ENCODE data around the gene DPF3. TPM values are rescaled to one million over a fixed set of nuclear protein-coding genes. Genes with fewer than 3 reads are reported as not detected.

Gene DPF3
- total RNA-seq, 1 donor from 2014 or later: 1.1 TPM

DNA sequence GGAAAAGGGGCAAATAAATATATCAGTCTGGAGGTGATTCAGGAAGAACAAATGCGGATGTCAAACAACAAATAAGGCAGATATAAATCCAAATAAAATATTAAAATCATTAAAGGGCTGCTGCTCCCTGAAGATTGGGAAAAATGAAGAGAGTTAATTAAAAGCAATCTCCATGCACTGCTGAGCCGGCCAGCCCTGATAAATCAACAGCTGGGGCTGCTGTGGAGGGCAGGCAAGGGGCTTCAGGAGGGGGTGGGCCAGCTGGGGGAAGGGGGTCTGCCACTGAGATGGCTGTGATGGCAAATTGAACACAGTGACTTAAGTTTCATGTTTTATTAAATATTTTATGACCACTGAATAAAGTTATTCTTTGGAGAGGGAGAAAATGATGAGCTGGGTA lies 12.4 kb downstream of the DPF3 start:
- Mint-ChIP-seq H3K36me3 (ENCODE audit: low read depth) (no peaks in the 10 kb centered on the region), H3K4me3 (ENCODE audit: unreplicated experiment) (no peak overlapping the region), H3K27ac (ENCODE audit: unreplicated experiment) (no peak overlapping the region), H3K27me3 (ENCODE audit: low read depth) (no peaks in the 10 kb centered on the region), H3K4me1 (ENCODE audit: low read depth) (no peaks in the 10 kb centered on the region), H3K9me3 (ENCODE audit: low read depth) (no peaks in the 10 kb centered on the region)
- TF ChIP-seq, protein P1, sequence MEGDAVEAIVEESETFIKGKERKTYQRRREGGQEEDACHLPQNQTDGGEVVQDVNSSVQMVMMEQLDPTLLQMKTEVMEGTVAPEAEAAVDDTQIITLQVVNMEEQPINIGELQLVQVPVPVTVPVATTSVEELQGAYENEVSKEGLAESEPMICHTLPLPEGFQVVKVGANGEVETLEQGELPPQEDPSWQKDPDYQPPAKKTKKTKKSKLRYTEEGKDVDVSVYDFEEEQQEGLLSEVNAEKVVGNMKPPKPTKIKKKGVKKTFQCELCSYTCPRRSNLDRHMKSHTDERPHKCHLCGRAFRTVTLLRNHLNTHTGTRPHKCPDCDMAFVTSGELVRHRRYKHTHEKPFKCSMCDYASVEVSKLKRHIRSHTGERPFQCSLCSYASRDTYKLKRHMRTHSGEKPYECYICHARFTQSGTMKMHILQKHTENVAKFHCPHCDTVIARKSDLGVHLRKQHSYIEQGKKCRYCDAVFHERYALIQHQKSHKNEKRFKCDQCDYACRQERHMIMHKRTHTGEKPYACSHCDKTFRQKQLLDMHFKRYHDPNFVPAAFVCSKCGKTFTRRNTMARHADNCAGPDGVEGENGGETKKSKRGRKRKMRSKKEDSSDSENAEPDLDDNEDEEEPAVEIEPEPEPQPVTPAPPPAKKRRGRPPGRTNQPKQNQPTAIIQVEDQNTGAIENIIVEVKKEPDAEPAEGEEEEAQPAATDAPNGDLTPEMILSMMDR (IDR thresholded peaks at IDR 0.05): no peak
- DNase-seq (ENCODE audit: low spot score): no peak

DNA sequence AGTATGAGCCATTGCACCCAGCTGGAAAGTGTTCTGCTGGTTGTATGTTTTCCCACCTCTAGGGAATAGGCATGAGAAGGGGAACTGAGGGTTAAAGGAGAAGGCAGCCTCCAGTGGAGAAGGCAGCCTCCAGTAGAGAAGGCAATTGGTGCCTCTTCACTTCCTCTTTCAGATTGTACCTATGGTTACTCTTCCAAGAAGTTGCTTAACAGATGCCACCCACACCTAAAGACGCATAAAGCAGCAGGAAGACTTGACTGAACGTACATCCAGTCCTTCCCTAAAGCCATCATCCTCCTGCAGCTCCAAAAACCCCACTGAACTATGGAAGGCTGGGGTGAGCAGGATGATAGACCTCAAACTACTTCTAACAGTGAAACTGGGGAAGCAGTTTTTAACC lies 13.1 kb downstream of the DPF3 start:
- H3K9me3 Mint-ChIP-seq (ENCODE audit: low read depth): no peaks in the 10 kb centered on the region
- no peak overlapping the region for H3K27ac Mint-ChIP-seq (ENCODE audit: unreplicated experiment)
- no peaks in the 10 kb centered on the region for H3K27me3 Mint-ChIP-seq (ENCODE audit: low read depth)
- TF ChIP-seq, protein P1 (IDR thresholded peaks at IDR 0.05): no peak
- H3K4me1 Mint-ChIP-seq (ENCODE audit: low read depth): no peaks in the 10 kb centered on the region
- no peak for DNase-seq (ENCODE audit: low spot score)
- H3K36me3 Mint-ChIP-seq (ENCODE audit: low read depth): no peaks in the 10 kb centered on the region
- no peak overlapping the region for H3K4me3 Mint-ChIP-seq (ENCODE audit: unreplicated experiment)

DNA sequence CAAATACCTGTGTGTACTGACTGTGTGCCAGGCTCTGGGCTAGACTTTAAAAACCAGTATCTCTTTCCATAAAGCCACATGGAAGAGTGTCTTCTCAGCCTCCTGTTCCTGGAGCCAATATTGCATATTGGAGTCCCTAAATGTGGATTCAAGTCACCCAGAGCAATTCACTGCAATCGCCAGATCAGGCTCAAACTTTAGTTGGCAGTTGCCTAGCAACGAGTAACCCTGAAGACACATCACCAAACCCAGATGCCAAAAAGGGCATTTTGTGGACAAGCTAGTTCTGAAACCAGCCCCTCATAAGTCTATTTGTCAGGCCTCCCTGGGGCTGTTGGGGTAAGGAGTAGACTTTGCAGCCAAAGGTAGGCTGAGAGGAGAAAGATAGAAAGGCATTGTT lies 13.7 kb downstream of the DPF3 start:
- H3K27me3 Mint-ChIP-seq (ENCODE audit: low read depth): no peaks in the 10 kb centered on the region
- DNase-seq (ENCODE audit: low spot score): no peak
- no peaks in the 10 kb centered on the region for H3K36me3 Mint-ChIP-seq (ENCODE audit: low read depth)
- TF ChIP-seq, protein P1 (IDR thresholded peaks at IDR 0.05): no peak
- no peak overlapping the region for H3K27ac Mint-ChIP-seq (ENCODE audit: unreplicated experiment)
- no peaks in the 10 kb centered on the region for H3K9me3 Mint-ChIP-seq (ENCODE audit: low read depth)
- no peaks in the 10 kb centered on the region for H3K4me1 Mint-ChIP-seq (ENCODE audit: low read depth)
- H3K4me3 Mint-ChIP-seq (ENCODE audit: unreplicated experiment): no peak overlapping the region

DNA sequence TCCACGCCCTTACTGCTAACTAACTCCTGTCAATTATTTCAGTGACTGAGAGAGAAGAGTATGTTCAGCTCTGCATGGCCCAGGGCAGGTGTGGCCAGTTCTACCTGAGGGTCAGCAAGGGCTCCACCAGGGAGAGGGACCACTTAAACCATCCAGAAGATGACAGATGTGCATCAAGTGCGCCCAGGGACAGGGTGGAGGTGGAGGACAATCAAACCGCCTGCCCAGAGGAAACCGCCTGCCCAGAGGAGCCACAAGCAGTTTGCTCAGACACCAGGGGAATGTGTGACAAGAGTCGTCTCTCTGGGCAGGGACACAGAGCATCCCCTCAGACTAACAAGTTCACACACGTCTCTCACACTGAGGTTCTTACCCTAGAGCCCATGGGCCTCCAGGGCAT lies 14.5 kb downstream of the DPF3 start:
- Mint-ChIP-seq H3K9me3 (ENCODE audit: low read depth) (no peaks in the 10 kb centered on the region), H3K36me3 (ENCODE audit: low read depth) (no peaks in the 10 kb centered on the region), H3K4me1 (ENCODE audit: low read depth) (no peaks in the 10 kb centered on the region), H3K4me3 (ENCODE audit: unreplicated experiment) (no peak overlapping the region), H3K27me3 (ENCODE audit: low read depth) (no peaks in the 10 kb centered on the region), H3K27ac (ENCODE audit: unreplicated experiment) (no peak overlapping the region)
- TF ChIP-seq, protein P1 (IDR thresholded peaks at IDR 0.05): no peak
- no peak for DNase-seq (ENCODE audit: low spot score)

DNA sequence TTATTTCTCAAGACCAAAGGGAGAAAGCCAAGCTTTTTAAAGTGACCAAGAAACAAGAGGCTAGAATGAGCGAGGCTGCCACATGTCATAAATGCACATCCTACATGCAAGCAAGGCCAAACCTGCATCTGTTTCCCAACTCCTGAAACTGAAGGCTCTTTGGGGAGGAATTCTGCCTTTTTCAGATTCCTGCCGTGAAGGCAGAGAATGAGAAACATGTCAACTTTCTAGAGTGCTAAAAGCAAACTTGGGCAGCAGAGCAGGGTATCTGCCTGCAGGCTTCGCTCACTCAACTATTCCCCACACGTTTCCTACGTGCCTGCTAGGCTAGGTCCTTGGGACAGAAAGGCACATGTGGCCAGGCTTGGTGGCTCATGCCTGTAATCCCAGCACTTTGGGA lies 15.2 kb downstream of the DPF3 start:
- Mint-ChIP-seq H3K27me3 (ENCODE audit: low read depth) (no peaks in the 10 kb centered on the region), H3K9me3 (ENCODE audit: low read depth) (no peaks in the 10 kb centered on the region), H3K27ac (ENCODE audit: unreplicated experiment) (no peak overlapping the region), H3K4me3 (ENCODE audit: unreplicated experiment) (no peak overlapping the region), H3K36me3 (ENCODE audit: low read depth) (no peaks in the 10 kb centered on the region), H3K4me1 (ENCODE audit: low read depth) (no peaks in the 10 kb centered on the region)
- TF ChIP-seq, protein P1 (IDR thresholded peaks at IDR 0.05): no peak
- no peak for DNase-seq (ENCODE audit: low spot score)
